Neural cell (in vitro differentiated cells): ENCODE measurements around the gene RASSF8. TPM values are rescaled to one million over a fixed set of nuclear protein-coding genes. Genes with fewer than 3 reads are reported as not detected.

ENCODE experiments used
- H2AFZ ChIP-seq: fragments of 200-600, 300-800 bp; sonication (generic), shearing (Covaris generic); 2 replicates; pipeline ENCODE4 v1.6.0; 2014; ENCODE audit warnings: low read depth, mild to moderate bottlenecking, antibody characterized with exemption, low read length, moderate library complexity
- H3F3A ChIP-seq: fragments of 200-600 bp; shearing (Covaris generic); 2 replicates; pipeline ENCODE4 v1.6.1; 2016; ENCODE audit warnings: mild to moderate bottlenecking, moderate library complexity, mixed read lengths, antibody characterized with exemption, low read length; ENCODE audit not compliant: insufficient read depth, poor library complexity, severe bottlenecking
- H3K27ac ChIP-seq: fragments of 200-600, 300-800 bp; sonication (generic), shearing (Covaris generic); 2 replicates; pipeline ENCODE4 v1.5.1; 2014; ENCODE audit warnings: mild to moderate bottlenecking, low read length, moderate library complexity
- H3K27me3 ChIP-seq: fragments of 300-800, 200-600 bp; sonication (generic), shearing (Covaris generic); 2 replicates; pipeline ENCODE4 v1.6.0; 2014; ENCODE audit warnings: mild to moderate bottlenecking, low read depth, low read length, moderate library complexity; ENCODE audit not compliant: insufficient read depth
- H3K36me3 ChIP-seq: fragments of 300-800, 200-600 bp; sonication (generic), shearing (Covaris generic); 2 replicates; pipeline ENCODE4 v1.5.1; 2014; ENCODE audit warnings: mild to moderate bottlenecking, antibody characterized with exemption, low read length, moderate library complexity; ENCODE audit not compliant: insufficient read depth
- H3K4me2 ChIP-seq: fragments of 300-800, 200-600 bp; sonication (generic), shearing (Covaris generic); 2 replicates; pipeline ENCODE4 v1.6.0; 2014; ENCODE audit warnings: mild to moderate bottlenecking, low read length
- H3K4me3 ChIP-seq: fragments of 300-800, 200-600 bp; sonication (generic), shearing (Covaris generic); 2 replicates; pipeline ENCODE4 v1.5.1; 2014; ENCODE audit warnings: mild to moderate bottlenecking, low read length, moderate library complexity
- H3K79me2 ChIP-seq: fragments of 200-600 bp; shearing (Covaris generic); replicated peaks from 2 replicates; pipeline ENCODE4 v1.6.0; 2014; ENCODE audit warnings: mild to moderate bottlenecking, low read length, moderate library complexity; ENCODE audit not compliant: insufficient read depth
- H3K9ac ChIP-seq: fragments of 300-800, 200-600 bp; sonication (generic), shearing (Covaris generic); 2 replicates; pipeline ENCODE4 v1.6.1; 2016; ENCODE audit warnings: mild to moderate bottlenecking, low read length, mixed read lengths
- H3K9me2 ChIP-seq: fragments of 200-600 bp; shearing (Covaris generic); 2 replicates; pipeline ENCODE4 v1.6.1; 2016; ENCODE audit warnings: mild to moderate bottlenecking, low read length, mixed read lengths; ENCODE audit not compliant: insufficient read depth
- H3K9me3 ChIP-seq: fragments of 200-600, 300-800 bp; sonication (generic), shearing (Covaris generic); 2 replicates; pipeline ENCODE4 v1.6.1; 2016; ENCODE audit warnings: mild to moderate bottlenecking, mixed run types, low read length, moderate library complexity, mixed read lengths
- H4K20me1 ChIP-seq: fragments of 200-600 bp; shearing (Covaris generic); 2 replicates; pipeline ENCODE4 v1.6.1; 2016; ENCODE audit warnings: mild to moderate bottlenecking, mixed run types; ENCODE audit not compliant: insufficient read depth
- EP300 ChIP-seq: fragments of 450-650 bp; conservative IDR thresholded peaks from 2 replicates; pipeline ENCODE4 v1.6.1; 2014; ENCODE audit warnings: antibody characterized with exemption, mild to moderate bottlenecking, moderate library complexity; ENCODE audit not compliant: poor library complexity, severe bottlenecking
- EZH2 ChIP-seq: fragments of 200-600, 300-800 bp; shearing (Covaris generic), sonication (generic); IDR thresholded peaks from 2 replicates; pipeline ENCODE4 v1.6.1; 2014; ENCODE audit warnings: antibody characterized with exemption, low read length, borderline replicate concordance, mild to moderate bottlenecking; ENCODE audit not compliant: insufficient read depth, poor library complexity, severe bottlenecking
- MXI1 ChIP-seq: fragments of 450-650 bp; conservative IDR thresholded peaks from 2 replicates; pipeline ENCODE4 v1.6.1; 2014; ENCODE audit warnings: antibody characterized with exemption, mild to moderate bottlenecking; ENCODE audit not compliant: poor library complexity, severe bottlenecking
- POLR2AphosphoS5 ChIP-seq: IDR thresholded peaks from 2 replicates; pipeline ENCODE4 v1.6.1; 2012
- RAD21 ChIP-seq: fragments of 450-650 bp; conservative IDR thresholded peaks from 2 replicates; pipeline ENCODE4 v1.6.1; 2014; ENCODE audit warnings: antibody characterized with exemption, mild to moderate bottlenecking, moderate library complexity
- SMC3 ChIP-seq: fragments of 450-650 bp; conservative IDR thresholded peaks from 2 replicates; pipeline ENCODE4 v1.6.1; 2014; ENCODE audit warnings: antibody characterized with exemption, mild to moderate bottlenecking, moderate library complexity; ENCODE audit not compliant: poor library complexity
- TAF1 ChIP-seq: IDR thresholded peaks from 2 replicates; pipeline ENCODE4 v1.6.1; 2012; ENCODE audit warnings: low read depth
- polyA plus RNA-seq: library from polyadenylated mRNA; depleted of rRNA; stranded (reverse); fragments of >200 nt; gene quantifications from 2 replicates; pipeline ENCODE4 v1.2.3, GENCODE V29; 2014
- TF ChIP-seq, protein P1 (sequence below): fragments of 450-650 bp; IDR thresholded peaks from 2 replicates; pipeline ENCODE4 v1.5.1; 2014; ENCODE audit warnings: antibody characterized with exemption, mild to moderate bottlenecking, moderate library complexity; ENCODE audit not compliant: poor library complexity, severe bottlenecking
- TF ChIP-seq, protein P2 (sequence below): IDR thresholded peaks from 2 replicates; pipeline ENCODE4 v1.6.1; 2012; ENCODE audit warnings: borderline replicate concordance

The RASSF8 gene
- polyA plus RNA-seq, 1 donor from 2014 or later, result 11.4 TPM

DNA sequence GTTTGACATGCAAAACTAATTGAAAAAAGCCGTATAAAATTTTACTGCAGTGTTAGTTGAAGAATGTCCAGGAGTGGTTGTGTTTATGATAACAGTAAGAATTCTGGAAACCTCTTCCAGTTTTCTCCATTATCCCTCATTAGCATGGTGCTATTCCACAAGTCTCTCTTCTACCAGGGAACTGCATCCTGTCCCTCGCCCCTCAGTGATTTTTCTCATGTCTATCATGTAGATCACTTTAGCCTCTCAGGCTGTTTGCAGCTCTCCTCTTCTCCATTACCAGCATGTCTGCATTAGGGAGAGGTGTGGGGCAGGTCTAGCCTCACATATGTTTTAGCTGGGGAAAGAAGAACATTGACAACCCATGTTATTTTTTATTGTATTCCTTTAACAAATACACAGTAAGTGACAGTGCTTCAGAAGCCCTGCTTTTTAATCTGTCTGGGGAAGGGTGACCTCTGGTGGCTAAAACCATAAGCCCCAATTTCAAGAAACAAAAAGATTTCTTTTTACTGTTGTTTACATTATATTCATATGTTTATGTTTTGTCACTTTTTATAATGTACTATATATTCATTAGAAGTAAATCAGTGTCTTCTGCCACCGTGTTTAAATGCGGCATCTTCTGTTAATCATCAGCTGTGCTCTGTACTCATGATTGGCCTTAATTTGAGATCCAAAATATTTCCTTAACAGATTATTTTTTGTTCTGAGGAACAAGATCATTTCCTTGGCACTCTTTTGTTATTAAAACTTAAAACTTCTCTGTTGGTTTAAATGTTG lies 70.7 kb downstream of the RASSF8 start:
- H2AFZ ChIP-seq, result no peak overlapping the region
- H3K4me3 ChIP-seq, result no peak overlapping the region
- no peaks in the 10 kb centered on the region for H4K20me1 ChIP-seq
- peak; percentile 85 for TF ChIP-seq RAD21
- no peak for TF ChIP-seq POLR2AphosphoS5
- TF ChIP-seq SMC3, result peak; percentile 93
- TF ChIP-seq, protein P1, sequence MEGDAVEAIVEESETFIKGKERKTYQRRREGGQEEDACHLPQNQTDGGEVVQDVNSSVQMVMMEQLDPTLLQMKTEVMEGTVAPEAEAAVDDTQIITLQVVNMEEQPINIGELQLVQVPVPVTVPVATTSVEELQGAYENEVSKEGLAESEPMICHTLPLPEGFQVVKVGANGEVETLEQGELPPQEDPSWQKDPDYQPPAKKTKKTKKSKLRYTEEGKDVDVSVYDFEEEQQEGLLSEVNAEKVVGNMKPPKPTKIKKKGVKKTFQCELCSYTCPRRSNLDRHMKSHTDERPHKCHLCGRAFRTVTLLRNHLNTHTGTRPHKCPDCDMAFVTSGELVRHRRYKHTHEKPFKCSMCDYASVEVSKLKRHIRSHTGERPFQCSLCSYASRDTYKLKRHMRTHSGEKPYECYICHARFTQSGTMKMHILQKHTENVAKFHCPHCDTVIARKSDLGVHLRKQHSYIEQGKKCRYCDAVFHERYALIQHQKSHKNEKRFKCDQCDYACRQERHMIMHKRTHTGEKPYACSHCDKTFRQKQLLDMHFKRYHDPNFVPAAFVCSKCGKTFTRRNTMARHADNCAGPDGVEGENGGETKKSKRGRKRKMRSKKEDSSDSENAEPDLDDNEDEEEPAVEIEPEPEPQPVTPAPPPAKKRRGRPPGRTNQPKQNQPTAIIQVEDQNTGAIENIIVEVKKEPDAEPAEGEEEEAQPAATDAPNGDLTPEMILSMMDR, result peak; percentile 88
- no peaks in the 10 kb centered on the region for H3K9me3 ChIP-seq
- H3K9me2 ChIP-seq, result no peaks in the 10 kb centered on the region
- no peak overlapping the region for H3K9ac ChIP-seq
- no peaks in the 10 kb centered on the region for H3K27me3 ChIP-seq
- no peak overlapping the region for H3K4me2 ChIP-seq
- peaks cover 7% of the 10 kb centered on the region for H3K79me2 ChIP-seq
- H3K36me3 ChIP-seq, result no peaks in the 10 kb centered on the region
- H3K27ac ChIP-seq, result no peak overlapping the region
- H3F3A ChIP-seq, result no peaks in the 10 kb centered on the region

DNA sequence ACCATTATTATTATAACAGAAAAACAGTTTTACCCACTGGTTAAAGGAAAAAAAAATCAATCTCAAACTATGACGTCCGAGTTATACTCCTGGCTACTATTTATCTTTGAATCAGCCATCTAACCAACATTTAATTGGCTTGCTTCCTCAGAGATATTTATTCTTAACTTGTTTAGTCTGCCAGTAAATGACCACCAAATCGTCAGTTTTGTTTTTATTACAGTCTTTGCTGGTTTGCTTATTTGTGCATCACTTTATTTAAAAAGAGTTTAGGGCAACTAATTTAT lies 71.2 kb downstream of the RASSF8 start:
- no peak overlapping the region for H3K4me2 ChIP-seq
- H2AFZ ChIP-seq, result no peak overlapping the region
- H3K27me3 ChIP-seq, result no peaks in the 10 kb centered on the region
- no peaks in the 10 kb centered on the region for H3K9me3 ChIP-seq
- peaks cover 7% of the 10 kb centered on the region for H3K79me2 ChIP-seq
- H3K4me3 ChIP-seq, result no peak overlapping the region
- H3K27ac ChIP-seq, result no peak overlapping the region
- H3K36me3 ChIP-seq, result no peaks in the 10 kb centered on the region
- no peaks in the 10 kb centered on the region for H4K20me1 ChIP-seq
- no peak overlapping the region for H3K9ac ChIP-seq
- no peaks in the 10 kb centered on the region for H3K9me2 ChIP-seq
- no peak for TF ChIP-seq MXI1
- TF ChIP-seq EP300, result no peak
- no peak for TF ChIP-seq RAD21
- no peak for TF ChIP-seq TAF1
- TF ChIP-seq, protein P2, sequence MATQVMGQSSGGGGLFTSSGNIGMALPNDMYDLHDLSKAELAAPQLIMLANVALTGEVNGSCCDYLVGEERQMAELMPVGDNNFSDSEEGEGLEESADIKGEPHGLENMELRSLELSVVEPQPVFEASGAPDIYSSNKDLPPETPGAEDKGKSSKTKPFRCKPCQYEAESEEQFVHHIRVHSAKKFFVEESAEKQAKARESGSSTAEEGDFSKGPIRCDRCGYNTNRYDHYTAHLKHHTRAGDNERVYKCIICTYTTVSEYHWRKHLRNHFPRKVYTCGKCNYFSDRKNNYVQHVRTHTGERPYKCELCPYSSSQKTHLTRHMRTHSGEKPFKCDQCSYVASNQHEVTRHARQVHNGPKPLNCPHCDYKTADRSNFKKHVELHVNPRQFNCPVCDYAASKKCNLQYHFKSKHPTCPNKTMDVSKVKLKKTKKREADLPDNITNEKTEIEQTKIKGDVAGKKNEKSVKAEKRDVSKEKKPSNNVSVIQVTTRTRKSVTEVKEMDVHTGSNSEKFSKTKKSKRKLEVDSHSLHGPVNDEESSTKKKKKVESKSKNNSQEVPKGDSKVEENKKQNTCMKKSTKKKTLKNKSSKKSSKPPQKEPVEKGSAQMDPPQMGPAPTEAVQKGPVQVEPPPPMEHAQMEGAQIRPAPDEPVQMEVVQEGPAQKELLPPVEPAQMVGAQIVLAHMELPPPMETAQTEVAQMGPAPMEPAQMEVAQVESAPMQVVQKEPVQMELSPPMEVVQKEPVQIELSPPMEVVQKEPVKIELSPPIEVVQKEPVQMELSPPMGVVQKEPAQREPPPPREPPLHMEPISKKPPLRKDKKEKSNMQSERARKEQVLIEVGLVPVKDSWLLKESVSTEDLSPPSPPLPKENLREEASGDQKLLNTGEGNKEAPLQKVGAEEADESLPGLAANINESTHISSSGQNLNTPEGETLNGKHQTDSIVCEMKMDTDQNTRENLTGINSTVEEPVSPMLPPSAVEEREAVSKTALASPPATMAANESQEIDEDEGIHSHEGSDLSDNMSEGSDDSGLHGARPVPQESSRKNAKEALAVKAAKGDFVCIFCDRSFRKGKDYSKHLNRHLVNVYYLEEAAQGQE, result no peak
- no peak for TF ChIP-seq POLR2AphosphoS5
- TF ChIP-seq EZH2, result no peak
- TF ChIP-seq, protein P1, result no peak
- no peak for TF ChIP-seq SMC3
- no peaks in the 10 kb centered on the region for H3F3A ChIP-seq
